WTC11 (cell line): ENCODE results near the gene MLST8. TPM values are rescaled to one million over a fixed set of nuclear protein-coding genes. Genes with fewer than 3 reads are reported as not detected.

ENCODE experiments used
- ATAC-seq: fragments of 200-7000 bp; cut with Tn5 transposase; 2 replicates; pipeline ENCODE4 v1.10.0; 2021; ENCODE audit warnings: mild to moderate bottlenecking, moderate library complexity
- CTCF ChIA-PET: fragments of 300-600 bp; sonication (Branson Sonifier 250); formaldehyde crosslinking; loops from one replicate; lab custom pipeline; 2021; ENCODE audit warnings: antibody characterized with exemption; lab: Charles Lee
- POLR2A ChIA-PET: fragments of 350-600 bp; sonication (Branson Sonifier 250); formaldehyde crosslinking; loops from one replicate; lab custom pipeline; 2021; ENCODE audit warnings: antibody characterized with exemption; lab: Charles Lee
- DNase-seq: peaks from one replicate; pipeline ENCODE4 v3.0.0; 2021; ENCODE audit warnings: low spot score
- H3K27ac Mint-ChIP-seq: 2 replicates; pipeline ENCODE4 v1.8.0; 2021; ENCODE audit warnings: mixed read lengths
- H3K27me3 Mint-ChIP-seq: 2 replicates; pipeline ENCODE4 v1.8.0; 2021; ENCODE audit warnings: low read depth, mild to moderate bottlenecking, moderate library complexity, mixed read lengths
- H3K36me3 Mint-ChIP-seq: 2 replicates; pipeline ENCODE4 v1.8.0; 2021; ENCODE audit warnings: mixed read lengths
- H3K4me1 Mint-ChIP-seq: 2 replicates; pipeline ENCODE4 v1.8.0; 2022; ENCODE audit warnings: mixed read lengths
- H3K4me3 Mint-ChIP-seq: 2 replicates; pipeline ENCODE4 v1.8.0; 2021; ENCODE audit warnings: mild to moderate bottlenecking, moderate library complexity, mixed read lengths
- H3K9me3 Mint-ChIP-seq: 2 replicates; pipeline ENCODE4 v1.8.0; 2021; ENCODE audit warnings: mixed read lengths
- CREM ChIP-seq: sonication (generic); formaldehyde crosslinking; IDR thresholded peaks from 2 replicates; pipeline ENCODE4 v1.8.1; 2022; ENCODE audit warnings: mild to moderate bottlenecking, missing genetic modification reagents, moderate library complexity
- E2F4 ChIP-seq: sonication (generic); formaldehyde crosslinking; IDR thresholded peaks from 2 replicates; pipeline ENCODE4 v1.8.1; 2022; ENCODE audit warnings: low read depth, mild to moderate bottlenecking, moderate library complexity, missing genetic modification reagents, borderline replicate concordance
- EMX1 ChIP-seq: fragments of 250-450 bp; sonication (Bioruptor Pico); IDR thresholded peaks from 2 replicates; pipeline ENCODE4 v1.8.0; 2021; ENCODE audit warnings: mild to moderate bottlenecking
- ERG ChIP-seq: fragments of 250-450 bp; sonication (Bioruptor Pico); IDR thresholded peaks from 2 replicates; pipeline ENCODE4 v1.8.0; 2021; ENCODE audit warnings: mild to moderate bottlenecking
- FOXP1 ChIP-seq: sonication (generic); formaldehyde crosslinking; IDR thresholded peaks from 2 replicates; pipeline ENCODE4 v1.8.0; 2022; ENCODE audit warnings: missing genetic modification reagents, mild to moderate bottlenecking, moderate library complexity, borderline replicate concordance
- IRF2 ChIP-seq: sonication (generic); formaldehyde crosslinking; IDR thresholded peaks from 2 replicates; pipeline ENCODE4 v1.8.0; 2022; ENCODE audit warnings: low read depth, missing genetic modification reagents, borderline replicate concordance
- MXD4 ChIP-seq: fragments of 250-450 bp; sonication (Bioruptor Pico); IDR thresholded peaks from 2 replicates; pipeline ENCODE4 v1.8.0; 2021; ENCODE audit warnings: mild to moderate bottlenecking, moderate library complexity, borderline replicate concordance
- MYBL2 ChIP-seq: sonication (generic); formaldehyde crosslinking; IDR thresholded peaks from 2 replicates; pipeline ENCODE4 v1.8.1; 2023; ENCODE audit warnings: mild to moderate bottlenecking, moderate library complexity, missing genetic modification reagents
- NR1H2 ChIP-seq: sonication (generic); formaldehyde crosslinking; IDR thresholded peaks from 2 replicates; pipeline ENCODE4 v1.9.0; 2021; ENCODE audit warnings: mild to moderate bottlenecking, moderate library complexity, missing genetic modification reagents
- PRRX2 ChIP-seq: fragments of 250-450 bp; sonication (Bioruptor Pico); IDR thresholded peaks from 2 replicates; pipeline ENCODE4 v1.8.0; 2021; ENCODE audit warnings: mild to moderate bottlenecking
- SP1 ChIP-seq: sonication (generic); formaldehyde crosslinking; conservative IDR thresholded peaks from 2 replicates; pipeline ENCODE4 v1.8.1; 2022; ENCODE audit warnings: missing genetic modification reagents
- TEAD1 ChIP-seq: sonication (generic); formaldehyde crosslinking; IDR thresholded peaks from 2 replicates; pipeline ENCODE4 v1.8.0; 2022; ENCODE audit warnings: mild to moderate bottlenecking, missing genetic modification reagents
- ZBTB21 ChIP-seq: sonication (generic); formaldehyde crosslinking; IDR thresholded peaks from 2 replicates; pipeline ENCODE4 v1.8.1; 2023; ENCODE audit warnings: mild to moderate bottlenecking, missing genetic modification reagents, borderline replicate concordance
- ZNF232 ChIP-seq: sonication (generic); formaldehyde crosslinking; IDR thresholded peaks from 2 replicates; pipeline ENCODE4 v1.8.0; 2022; ENCODE audit warnings: mild to moderate bottlenecking, missing genetic modification reagents
- ZNF396 ChIP-seq: fragments of 250-450 bp; sonication (Bioruptor Pico); IDR thresholded peaks from 2 replicates; pipeline ENCODE4 v1.8.0; 2021; ENCODE audit warnings: mild to moderate bottlenecking, moderate library complexity, borderline replicate concordance
- total RNA-seq: library from RNA; stranded (reverse); gene quantifications from 3 replicates; pipeline ENCODE4 v1.2.3, GENCODE V29; 2021
- TF ChIP-seq, protein P1 (sequence below): sonication (generic); formaldehyde crosslinking; IDR thresholded peaks from 2 replicates; pipeline ENCODE4 v1.8.0; 2022; ENCODE audit warnings: mild to moderate bottlenecking, missing genetic modification reagents
- TF ChIP-seq, protein P2 (sequence below): sonication (generic); formaldehyde crosslinking; IDR thresholded peaks from 2 replicates; pipeline ENCODE4 v1.8.0; 2023; ENCODE audit warnings: missing genetic modification reagents, mild to moderate bottlenecking, borderline replicate concordance

MLST8 gene
- total RNA-seq, 1 experiment from 2014 or later = 71.6 TPM

DNA sequence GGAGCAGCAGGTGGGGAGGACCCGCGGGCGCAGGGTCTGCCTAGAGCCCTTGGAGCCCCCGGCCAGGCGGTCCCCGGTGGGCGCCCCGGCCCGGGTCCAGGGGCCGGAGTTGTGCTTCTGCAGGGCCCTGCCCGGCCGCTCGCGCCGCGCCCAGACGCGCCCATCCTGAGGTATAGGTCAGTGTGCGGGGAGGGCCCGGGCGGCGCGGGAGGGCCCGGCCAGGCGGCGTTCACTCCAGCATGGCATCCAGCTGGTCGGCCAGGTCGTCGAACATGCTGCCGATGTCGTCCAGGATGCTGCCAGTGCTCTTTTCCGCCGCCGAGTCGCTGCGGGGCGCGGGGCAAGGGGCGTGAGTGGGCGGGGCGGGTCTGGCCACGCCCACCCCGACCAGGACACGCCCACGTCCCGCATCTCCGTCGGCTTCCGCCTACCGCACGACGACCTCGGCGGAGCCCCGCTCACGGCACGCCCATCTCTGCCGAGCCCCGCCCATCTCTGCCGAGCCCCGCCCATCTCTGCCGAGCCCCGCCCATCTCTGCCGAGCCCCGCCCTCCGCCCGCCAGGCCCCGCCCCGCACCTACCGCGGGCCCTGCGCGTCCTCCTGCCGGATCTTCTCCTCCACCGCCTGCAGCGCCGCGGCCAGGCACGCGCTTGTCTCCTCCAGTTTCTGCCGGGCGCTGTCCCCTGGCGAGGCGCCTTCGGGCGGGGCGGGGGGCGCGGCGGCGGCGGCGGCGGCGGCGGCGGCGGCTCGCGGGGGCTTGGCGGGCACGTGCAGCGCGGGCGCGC lies 26.7 kb upstream of the MLST8 start (continued):
- TF ChIP-seq, protein P1, sequence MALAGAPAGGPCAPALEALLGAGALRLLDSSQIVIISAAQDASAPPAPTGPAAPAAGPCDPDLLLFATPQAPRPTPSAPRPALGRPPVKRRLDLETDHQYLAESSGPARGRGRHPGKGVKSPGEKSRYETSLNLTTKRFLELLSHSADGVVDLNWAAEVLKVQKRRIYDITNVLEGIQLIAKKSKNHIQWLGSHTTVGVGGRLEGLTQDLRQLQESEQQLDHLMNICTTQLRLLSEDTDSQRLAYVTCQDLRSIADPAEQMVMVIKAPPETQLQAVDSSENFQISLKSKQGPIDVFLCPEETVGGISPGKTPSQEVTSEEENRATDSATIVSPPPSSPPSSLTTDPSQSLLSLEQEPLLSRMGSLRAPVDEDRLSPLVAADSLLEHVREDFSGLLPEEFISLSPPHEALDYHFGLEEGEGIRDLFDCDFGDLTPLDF (CRISPR knock-in tag) = 0 out of 2 replicates have a peak, but pooled peaks have one; percentile 49
- TF ChIP-seq SP1 (CRISPR knock-in tag) = peak; percentile 99
- TF ChIP-seq FOXP1 (CRISPR knock-in tag) = 0 out of 2 replicates have a peak, but pooled peaks have one; percentile 65
- TF ChIP-seq CREM (CRISPR knock-in tag) = no peak
- 0 out of 2 replicates have a peak, but pooled peaks have one; percentile 22 for TF ChIP-seq ZNF232
- TF ChIP-seq ERG (CRISPR knock-in tag) = peak; percentile 54; the same call in 1 of the 2 replicates
- TF ChIP-seq MYBL2 (CRISPR knock-in tag) = peak; percentile 77; the same call in 1 of the 2 replicates
- peak; percentile 55; the same call in 1 of the 2 replicates for TF ChIP-seq TEAD1 (CRISPR knock-in tag)
- TF ChIP-seq EMX1 = 0 out of 2 replicates have a peak, but pooled peaks have one; percentile 61
- TF ChIP-seq PRRX2 (CRISPR knock-in tag) = 0 out of 2 replicates have a peak, but pooled peaks have one; percentile 53

GRCh38 chr16:2179107-2179501 lies 26.1 kb upstream of the MLST8 start:
- H3K9me3 Mint-ChIP-seq = no peaks in the 10 kb centered on the region
- DNase-seq = no peak
- ATAC-seq = peak; percentile 1
- ChIA-PET CTCF (no interaction called here), POLR2A (no interaction called here)
- peaks cover 10% of the 10 kb centered on the region for H3K36me3 Mint-ChIP-seq
- H3K27ac Mint-ChIP-seq = no peak overlapping the region
- 0 out of 2 replicates have a peak, but pooled peaks have one; percentile 12 for TF ChIP-seq E2F4 (CRISPR knock-in tag)
- TF ChIP-seq, protein P2, sequence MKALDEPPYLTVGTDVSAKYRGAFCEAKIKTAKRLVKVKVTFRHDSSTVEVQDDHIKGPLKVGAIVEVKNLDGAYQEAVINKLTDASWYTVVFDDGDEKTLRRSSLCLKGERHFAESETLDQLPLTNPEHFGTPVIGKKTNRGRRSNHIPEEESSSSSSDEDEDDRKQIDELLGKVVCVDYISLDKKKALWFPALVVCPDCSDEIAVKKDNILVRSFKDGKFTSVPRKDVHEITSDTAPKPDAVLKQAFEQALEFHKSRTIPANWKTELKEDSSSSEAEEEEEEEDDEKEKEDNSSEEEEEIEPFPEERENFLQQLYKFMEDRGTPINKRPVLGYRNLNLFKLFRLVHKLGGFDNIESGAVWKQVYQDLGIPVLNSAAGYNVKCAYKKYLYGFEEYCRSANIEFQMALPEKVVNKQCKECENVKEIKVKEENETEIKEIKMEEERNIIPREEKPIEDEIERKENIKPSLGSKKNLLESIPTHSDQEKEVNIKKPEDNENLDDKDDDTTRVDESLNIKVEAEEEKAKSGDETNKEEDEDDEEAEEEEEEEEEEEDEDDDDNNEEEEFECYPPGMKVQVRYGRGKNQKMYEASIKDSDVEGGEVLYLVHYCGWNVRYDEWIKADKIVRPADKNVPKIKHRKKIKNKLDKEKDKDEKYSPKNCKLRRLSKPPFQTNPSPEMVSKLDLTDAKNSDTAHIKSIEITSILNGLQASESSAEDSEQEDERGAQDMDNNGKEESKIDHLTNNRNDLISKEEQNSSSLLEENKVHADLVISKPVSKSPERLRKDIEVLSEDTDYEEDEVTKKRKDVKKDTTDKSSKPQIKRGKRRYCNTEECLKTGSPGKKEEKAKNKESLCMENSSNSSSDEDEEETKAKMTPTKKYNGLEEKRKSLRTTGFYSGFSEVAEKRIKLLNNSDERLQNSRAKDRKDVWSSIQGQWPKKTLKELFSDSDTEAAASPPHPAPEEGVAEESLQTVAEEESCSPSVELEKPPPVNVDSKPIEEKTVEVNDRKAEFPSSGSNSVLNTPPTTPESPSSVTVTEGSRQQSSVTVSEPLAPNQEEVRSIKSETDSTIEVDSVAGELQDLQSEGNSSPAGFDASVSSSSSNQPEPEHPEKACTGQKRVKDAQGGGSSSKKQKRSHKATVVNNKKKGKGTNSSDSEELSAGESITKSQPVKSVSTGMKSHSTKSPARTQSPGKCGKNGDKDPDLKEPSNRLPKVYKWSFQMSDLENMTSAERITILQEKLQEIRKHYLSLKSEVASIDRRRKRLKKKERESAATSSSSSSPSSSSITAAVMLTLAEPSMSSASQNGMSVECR (CRISPR knock-in tag) = no peak
- no peak for TF ChIP-seq ZBTB21
- TF ChIP-seq ZNF396 (CRISPR knock-in tag) = no peak
- H3K4me1 Mint-ChIP-seq = 0 out of 2 replicates have a peak, but pooled peaks cover 3% of the 10 kb centered on the region
- H3K4me3 Mint-ChIP-seq = no peak overlapping the region
- H3K27me3 Mint-ChIP-seq = no peaks in the 10 kb centered on the region

- ChIA-PET CTCF (no interaction called here), POLR2A (no interaction called here)
- H3K27me3 Mint-ChIP-seq = no peaks in the 10 kb centered on the region
- no peaks in the 10 kb centered on the region for H3K9me3 Mint-ChIP-seq
- H3K4me1 Mint-ChIP-seq = 0 out of 2 replicates have a peak, but pooled peaks cover 3% of the 10 kb centered on the region
- no peak overlapping the region for H3K27ac Mint-ChIP-seq
- TF ChIP-seq MXD4 (no peak), IRF2 (CRISPR knock-in tag) (no peak), NR1H2 (CRISPR knock-in tag) (no peak)
- no peak overlapping the region for H3K4me3 Mint-ChIP-seq
- ATAC-seq = no peak
- no peak for DNase-seq
- peaks cover 6% of the 10 kb centered on the region for H3K36me3 Mint-ChIP-seq
Measured at GRCh38 chr16:2179576-2179975, 25.7 kb upstream of the MLST8 start.
